Muscle of arm (tissue), 12 donors: ENCODE results near the gene CSNK1A1. TPM values are rescaled to one million over a fixed set of nuclear protein-coding genes. Genes with fewer than 3 reads are reported as not detected.
"Not testable (repeated sequence)": the region's sequence is repeated elsewhere in the genome, so short reads cannot be mapped to it uniquely, and the experiment has no call there.

Experiments used
- DNase-seq: peaks from one replicate; pipeline ENCODE4 v3.0.0-alpha.2; 2013
- polyA plus RNA-seq, 12 donors: library from polyadenylated mRNA; unstranded; fragments of 120-200 nt; gene quantifications; one replicate each; pipeline ENCODE4 v1.2.1, GENCODE V29; 2013; ENCODE audit not compliant: insufficient read length in 12 of 12

CSNK1A1 gene
- polyA plus RNA-seq, 12 donors = 124 to 206 (median 156) TPM; not detected in 1

DNA sequence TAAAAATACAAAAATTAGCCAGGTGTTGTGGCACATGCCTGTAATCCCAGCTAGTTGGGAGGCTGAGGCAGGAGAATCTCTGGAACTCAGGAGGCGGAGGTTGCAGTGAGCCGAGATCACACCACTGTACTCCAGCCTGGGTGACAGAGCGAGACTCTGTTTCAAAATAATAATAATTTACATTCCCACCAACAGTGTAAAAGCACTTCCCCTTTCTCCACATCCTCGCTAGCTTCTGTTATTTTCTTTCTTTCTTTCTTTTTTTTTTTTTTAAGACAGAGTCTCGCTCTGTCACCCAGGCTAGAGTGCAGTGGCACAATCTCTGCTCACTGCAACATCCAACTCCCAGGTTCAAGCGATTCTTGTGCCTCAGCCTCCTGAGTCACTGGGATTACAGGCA, 89.3 kb downstream of the CSNK1A1 start:
- not testable (repeated sequence) for DNase-seq

- DNase-seq = no peak
Measured at GRCh38 chr5:149459891-149460290, 91.3 kb downstream of the CSNK1A1 start.

- no peak for DNase-seq
Measured at GRCh38 chr5:149457393-149457763, 93.9 kb downstream of the CSNK1A1 start.

DNA sequence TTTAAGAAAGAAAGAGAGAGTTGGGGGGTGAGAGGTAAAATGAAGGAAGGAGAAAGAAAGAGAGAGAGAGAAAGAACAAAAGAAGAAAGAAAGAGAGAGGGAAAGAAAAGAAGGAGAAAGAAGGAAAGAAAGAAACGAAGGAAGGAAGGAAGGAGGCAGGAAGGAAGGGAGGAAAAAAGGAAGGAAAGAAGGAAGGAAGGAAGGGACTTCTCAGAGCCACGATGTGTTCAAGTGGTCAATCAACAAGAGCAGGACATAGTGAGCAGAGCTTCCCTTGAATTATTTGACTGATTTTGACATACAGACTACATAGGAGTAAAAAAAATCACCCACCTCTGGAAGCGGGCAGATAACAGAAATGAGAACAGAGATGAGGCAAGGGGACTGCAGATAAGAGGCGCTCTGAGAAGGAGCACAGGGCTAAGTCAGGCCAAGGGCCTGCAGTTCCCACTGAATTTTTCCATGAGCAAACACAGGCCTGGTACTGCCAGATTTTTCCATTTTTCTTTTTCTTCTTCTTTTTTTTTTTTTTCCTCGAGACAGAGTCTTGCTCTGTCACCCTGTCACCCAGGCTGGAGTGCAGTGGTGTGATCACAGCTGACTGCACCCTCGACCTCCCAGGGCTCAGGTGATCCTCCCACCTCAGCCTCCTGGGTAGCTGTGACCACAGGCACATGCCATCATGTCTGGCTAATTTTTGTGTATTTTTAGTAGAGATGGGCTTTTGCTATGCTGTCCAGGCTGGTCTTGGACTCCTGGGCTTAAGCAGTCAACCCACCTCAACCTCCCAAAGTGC, 94.4 kb downstream of the CSNK1A1 start:
- no peak for DNase-seq

- peak; percentile 67 for DNase-seq
Measured at GRCh38 chr5:149455889-149456409, 95.3 kb downstream of the CSNK1A1 start.

DNA sequence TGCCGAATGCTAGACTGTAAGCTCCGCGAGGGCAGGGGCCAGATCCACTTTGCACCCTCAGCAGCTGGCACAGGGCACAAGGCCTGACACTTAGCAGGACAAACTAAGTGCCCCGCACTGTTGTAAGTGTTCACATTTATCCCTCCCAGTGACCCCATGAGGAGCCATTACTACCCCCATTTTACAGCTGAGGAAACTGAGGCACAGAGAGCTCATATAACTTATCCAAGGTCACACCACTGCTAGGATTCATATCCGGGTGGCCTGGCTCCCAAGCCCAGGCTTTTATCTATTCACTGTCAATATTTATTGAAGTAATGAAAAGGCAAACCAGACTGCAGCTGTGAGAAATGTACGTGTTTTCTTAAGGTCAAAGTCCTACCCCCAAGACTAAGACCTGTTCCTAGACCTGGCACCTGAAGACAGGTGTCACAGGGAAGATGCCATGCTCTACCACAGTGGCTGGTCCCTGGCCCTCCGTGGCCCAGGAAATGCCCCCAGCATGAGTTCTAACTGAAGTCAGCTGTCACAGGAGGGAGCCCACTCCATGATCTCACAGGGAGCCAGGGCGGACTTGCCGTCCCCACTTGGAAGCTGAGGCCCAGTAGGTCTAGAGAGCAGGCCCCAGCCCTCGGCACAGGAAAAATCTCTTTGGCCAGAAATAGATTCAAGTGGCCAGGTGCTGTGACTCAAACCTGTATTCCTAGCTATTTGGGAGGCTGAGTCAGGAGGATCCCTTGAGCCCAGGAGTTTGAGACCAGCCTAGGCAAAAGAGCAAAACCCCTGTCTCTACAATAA, 97.4 kb downstream of the CSNK1A1 start:
- no peak for DNase-seq

DNA sequence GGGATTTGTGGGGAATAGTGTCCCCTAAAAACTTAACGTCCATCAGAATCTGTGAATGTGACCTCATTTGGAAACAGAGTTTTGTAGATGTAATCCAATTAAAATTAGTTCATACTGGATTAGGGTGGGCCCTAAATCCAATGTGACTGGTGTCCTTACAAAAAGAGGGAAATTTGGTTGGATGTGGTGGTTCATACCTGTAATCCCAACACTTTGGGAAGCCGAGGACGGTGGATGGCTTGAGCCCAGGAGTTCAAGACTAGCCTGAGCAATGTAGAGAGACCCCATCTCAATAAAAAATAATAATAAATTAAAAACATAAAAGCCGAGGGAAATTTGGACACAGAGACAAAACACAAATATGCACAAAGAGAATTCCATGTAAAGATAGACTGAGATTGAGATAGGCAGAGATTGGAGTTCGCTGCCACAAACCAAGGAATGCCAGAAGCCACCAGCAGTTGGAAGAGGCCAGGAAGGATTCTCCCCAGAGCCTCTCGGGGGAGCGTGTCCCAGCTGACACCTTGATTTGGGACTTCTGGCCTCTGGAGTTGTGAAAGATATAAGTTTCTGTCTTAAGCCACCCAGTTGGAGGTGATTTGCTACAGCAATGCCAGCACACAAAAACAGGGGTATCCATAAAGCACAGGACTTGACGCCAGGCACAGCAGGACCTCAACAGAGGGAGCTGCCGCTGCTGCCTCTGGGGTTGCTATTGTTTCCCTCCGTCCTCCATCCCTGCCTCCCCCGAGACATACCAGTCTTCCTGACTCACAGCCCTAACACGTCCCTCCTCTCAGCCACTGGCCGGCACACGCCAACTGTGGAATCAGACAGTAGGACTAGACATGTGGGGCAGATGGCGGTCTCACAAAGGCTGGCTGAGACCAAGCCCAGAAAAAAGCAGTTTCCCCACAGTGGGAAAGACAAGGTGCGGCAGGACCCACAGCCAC, 98.3 kb downstream of the CSNK1A1 start:
- no peak for DNase-seq

GRCh38 chr5:149452007-149452664, 99.1 kb downstream of the CSNK1A1 start:
- peak; percentile 48 for DNase-seq

- peak; percentile 78 for DNase-seq
Measured at GRCh38 chr5:149450199-149450598, 101.0 kb downstream of the CSNK1A1 start.

- no peak for DNase-seq
Measured at GRCh38 chr5:149448831-149449714, 102.2 kb downstream of the CSNK1A1 start.

DNA sequence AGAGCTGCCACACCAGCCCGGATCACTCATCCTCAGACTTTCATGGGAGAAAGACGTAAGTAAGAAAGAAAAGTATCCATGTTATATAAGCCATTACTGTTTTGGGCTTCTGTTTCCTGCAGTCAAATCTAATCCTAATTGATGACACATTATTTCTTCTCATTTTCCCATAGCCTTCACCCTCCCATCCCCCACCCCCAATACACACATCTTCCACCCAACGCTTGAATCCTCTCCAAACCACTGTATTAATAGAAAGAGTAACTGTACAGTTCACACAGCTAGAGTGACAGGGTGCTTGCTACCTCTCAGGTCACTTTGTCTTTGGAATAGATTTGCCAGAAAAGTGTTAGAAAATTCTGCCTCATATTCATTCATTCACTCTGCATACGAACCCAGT, 102.8 kb downstream of the CSNK1A1 start:
- DNase-seq = no peak

GRCh38 chr5:149447373-149448367, 103.6 kb downstream of the CSNK1A1 start:
- DNase-seq = no peak

- not testable (repeated sequence) for DNase-seq
Measured at GRCh38 chr5:149446794-149447193, 104.4 kb downstream of the CSNK1A1 start.

GRCh38 chr5:149445739-149446369, 105.4 kb downstream of the CSNK1A1 start:
- no peak for DNase-seq

DNA sequence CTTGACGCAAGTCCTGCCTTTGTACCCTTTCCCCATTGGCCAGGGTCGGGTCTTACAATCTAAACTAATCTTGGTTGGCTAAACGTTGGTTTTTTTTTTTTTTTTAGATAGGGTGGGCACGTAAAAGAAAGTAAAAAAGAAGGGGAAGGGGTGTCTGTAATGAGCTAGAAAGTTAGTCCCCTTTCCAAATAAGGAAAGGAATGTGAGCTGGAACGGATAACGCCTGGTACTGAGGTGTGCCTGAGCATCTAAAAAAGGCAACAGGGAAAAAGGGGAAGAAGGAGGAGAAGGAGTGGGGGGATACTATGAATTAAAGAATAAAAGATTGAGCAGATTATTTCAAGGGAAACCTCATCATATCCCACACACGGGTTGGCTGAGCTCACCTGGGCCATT, 105.9 kb downstream of the CSNK1A1 start:
- DNase-seq = no peak

- DNase-seq = not testable (repeated sequence)
Measured at GRCh38 chr5:149444430-149444829, 106.8 kb downstream of the CSNK1A1 start.

DNA sequence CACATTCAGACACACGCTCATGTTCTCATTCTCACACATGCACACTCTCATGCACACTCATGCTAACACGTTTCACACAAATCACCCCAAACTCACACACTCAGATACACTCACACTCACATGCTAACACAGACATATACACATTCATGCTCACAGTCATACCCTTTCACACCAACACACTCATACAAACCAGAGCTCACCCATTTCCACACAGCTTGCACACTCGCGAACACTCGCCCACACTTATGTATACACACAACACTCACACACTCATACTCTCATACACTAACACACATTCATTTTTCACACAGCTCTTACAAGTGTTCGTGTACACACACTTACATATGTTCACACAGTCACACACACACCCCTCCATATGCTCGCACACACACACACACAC, 108.0 kb downstream of the CSNK1A1 start:
- no peak for DNase-seq

- DNase-seq = peak; percentile 81
Measured at GRCh38 chr5:149442563-149443182, 108.6 kb downstream of the CSNK1A1 start.
